ENCODE measurements around the gene AMBRA1.
A peak's percentile ranks its signal among the peaks of the same experiment; 100 is the strongest.

The AMBRA1 gene

DNA sequence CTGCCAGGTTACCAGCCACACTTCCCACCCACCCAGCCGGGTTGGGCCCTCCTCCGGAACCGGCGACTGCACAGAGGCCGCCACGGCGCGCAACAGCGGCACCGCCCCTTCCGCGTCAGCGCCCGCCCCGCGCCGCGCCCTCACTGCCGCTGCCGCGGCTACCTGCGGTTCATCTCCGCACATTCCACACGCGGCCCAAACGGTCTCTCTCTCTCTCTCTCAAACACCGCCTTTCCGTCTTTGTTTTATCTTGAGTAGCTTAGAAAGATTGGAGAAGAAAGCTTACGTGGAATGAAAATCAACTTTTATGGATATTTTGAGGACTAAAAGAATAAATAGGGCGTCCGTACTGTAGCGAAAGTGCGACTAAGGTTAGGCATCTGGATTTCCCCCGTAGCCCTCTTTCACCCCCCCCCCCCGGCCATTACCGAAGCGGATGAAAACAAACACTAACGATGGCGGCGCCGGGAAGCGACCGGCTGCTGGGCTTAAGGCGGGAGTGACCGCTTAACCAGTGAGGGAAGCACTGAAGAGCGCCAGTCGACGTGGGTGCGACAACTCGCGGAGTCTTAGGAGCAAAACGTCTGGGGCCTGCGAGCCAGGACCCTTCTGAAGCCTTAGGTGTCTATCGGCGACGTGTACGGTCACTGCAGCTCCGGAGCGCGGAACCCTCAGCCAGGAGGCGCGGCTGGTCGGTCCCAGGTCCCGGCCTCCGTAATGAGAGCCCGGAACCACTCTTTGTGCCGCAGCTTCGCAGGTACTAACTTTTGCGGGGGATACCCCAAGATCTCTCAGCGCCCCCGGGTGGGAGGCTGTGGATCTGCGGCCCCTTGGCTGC is 23.5 kb upstream of the AMBRA1 start, which contains the start of the genes ATG13 and HARBI1:
Gene ATG13, plus strand, starts transcription at position 420 of the 838 bp plus-strand sequence. CDS start 26,739 bp downstream, outside the sequence.
Gene HARBI1, minus strand, starts transcription at position 94 of the 838 bp plus-strand sequence. CDS start 990 bp downstream, outside the sequence.
- TF ChIP-seq, protein P1, sequence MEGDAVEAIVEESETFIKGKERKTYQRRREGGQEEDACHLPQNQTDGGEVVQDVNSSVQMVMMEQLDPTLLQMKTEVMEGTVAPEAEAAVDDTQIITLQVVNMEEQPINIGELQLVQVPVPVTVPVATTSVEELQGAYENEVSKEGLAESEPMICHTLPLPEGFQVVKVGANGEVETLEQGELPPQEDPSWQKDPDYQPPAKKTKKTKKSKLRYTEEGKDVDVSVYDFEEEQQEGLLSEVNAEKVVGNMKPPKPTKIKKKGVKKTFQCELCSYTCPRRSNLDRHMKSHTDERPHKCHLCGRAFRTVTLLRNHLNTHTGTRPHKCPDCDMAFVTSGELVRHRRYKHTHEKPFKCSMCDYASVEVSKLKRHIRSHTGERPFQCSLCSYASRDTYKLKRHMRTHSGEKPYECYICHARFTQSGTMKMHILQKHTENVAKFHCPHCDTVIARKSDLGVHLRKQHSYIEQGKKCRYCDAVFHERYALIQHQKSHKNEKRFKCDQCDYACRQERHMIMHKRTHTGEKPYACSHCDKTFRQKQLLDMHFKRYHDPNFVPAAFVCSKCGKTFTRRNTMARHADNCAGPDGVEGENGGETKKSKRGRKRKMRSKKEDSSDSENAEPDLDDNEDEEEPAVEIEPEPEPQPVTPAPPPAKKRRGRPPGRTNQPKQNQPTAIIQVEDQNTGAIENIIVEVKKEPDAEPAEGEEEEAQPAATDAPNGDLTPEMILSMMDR (conservative IDR thresholded peaks at IDR 0.05; ENCODE audit: low read depth, low read length), result peak; percentile 76
- Histone ChIP-seq H3K9ac (peak within 1 kb of the TSS; percentile 92), H2AFZ (ENCODE audit: low read depth) (peak within 1 kb of the TSS; percentile 76), H3K4me1 (ENCODE audit: low read depth, poor library complexity, severe bottlenecking) (peaks cover 25% of the 10 kb centered on the region), H3K36me3 (ENCODE audit: insufficient read depth) (no peaks in the 10 kb centered on the region), H3K79me2 (ENCODE audit: insufficient read depth, low read depth) (peaks cover 40% of the 10 kb centered on the region; the same call in 1 of the 2 replicates), H4K20me1 (ENCODE audit: insufficient read depth) (no peaks in the 10 kb centered on the region), H3K4me3 (IDR thresholded peaks at IDR 0.05; ENCODE audit: insufficient read depth, low read depth, low read length) (no peak within 1 kb of the TSS), H3K27me3 (ENCODE audit: insufficient read depth, low read depth) (no peaks in the 10 kb centered on the region), H3K27ac (peak within 1 kb of the TSS; percentile 88), H3K4me2 (peak within 1 kb of the TSS; percentile 86)

DNA sequence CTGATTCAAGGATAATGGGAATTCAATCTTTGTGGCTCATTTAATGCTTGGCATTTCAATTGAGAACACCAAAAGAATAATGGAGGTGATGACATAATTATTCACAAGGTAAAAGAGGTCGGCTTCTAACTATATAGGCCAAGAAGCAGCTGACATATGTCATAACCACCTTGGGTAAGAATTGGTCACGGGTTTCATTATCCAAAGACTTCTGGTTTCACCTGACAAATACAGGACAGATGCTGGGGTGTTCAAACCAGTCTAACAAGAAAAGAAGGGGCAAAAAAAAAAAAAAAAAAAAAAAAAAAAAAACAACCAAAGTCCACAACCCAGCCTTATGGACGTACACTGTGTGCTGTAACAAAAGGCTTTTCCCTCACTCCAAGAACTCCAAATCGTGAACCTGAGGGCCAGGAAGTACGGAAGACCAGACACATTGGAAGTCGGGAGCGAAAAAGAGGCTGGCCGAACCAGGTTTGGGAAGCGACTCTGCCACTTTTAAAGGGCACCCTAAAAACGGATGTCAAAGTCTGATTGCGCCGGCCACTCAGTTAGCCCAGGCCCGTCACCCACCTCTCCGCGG is 22.8 kb upstream of the AMBRA1 start:
- TF ChIP-seq, protein P1 (conservative IDR thresholded peaks at IDR 0.05; ENCODE audit: low read depth, low read length), result no peak
- peaks cover 38% of the 10 kb centered on the region; the same call in 1 of the 2 replicates for H3K79me2 ChIP-seq (ENCODE audit: insufficient read depth, low read depth)
- H3K4me1 ChIP-seq (ENCODE audit: low read depth, poor library complexity, severe bottlenecking), result peaks cover 25% of the 10 kb centered on the region
- peak overlapping the region; percentile 76 for H2AFZ ChIP-seq (ENCODE audit: low read depth)
- H3K27me3 ChIP-seq (ENCODE audit: insufficient read depth, low read depth), result no peaks in the 10 kb centered on the region
- no peak overlapping the region for H3K4me3 ChIP-seq (IDR thresholded peaks at IDR 0.05; ENCODE audit: insufficient read depth, low read depth, low read length)
- H3K36me3 ChIP-seq (ENCODE audit: insufficient read depth), result no peaks in the 10 kb centered on the region
- H3K9ac ChIP-seq, result peak overlapping the region; percentile 92
- peak overlapping the region; percentile 88 for H3K27ac ChIP-seq
- H4K20me1 ChIP-seq (ENCODE audit: insufficient read depth), result no peaks in the 10 kb centered on the region
- H3K4me2 ChIP-seq, result peak overlapping the region; percentile 86

DNA sequence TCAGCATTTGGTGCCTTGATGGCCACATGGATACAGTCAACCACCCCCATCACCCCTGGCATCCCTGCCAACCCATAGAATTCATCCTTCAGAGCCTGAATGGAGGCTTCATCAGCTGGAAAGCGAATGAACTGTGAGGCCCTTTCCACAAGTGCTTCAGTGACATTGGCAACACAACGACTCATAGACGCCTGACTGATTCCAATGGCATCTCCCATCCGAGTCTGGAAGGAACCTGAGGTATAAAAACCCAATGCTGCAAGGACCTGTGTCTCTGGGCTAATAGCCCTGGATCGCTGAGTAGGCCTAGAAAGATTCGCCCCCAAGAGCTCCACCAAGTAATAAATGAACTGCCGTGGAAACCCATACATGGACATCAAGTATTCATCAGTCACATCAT is 21.9 kb upstream of the AMBRA1 start:
- H3K79me2 ChIP-seq (ENCODE audit: insufficient read depth, low read depth), result peaks cover 29% of the 10 kb centered on the region; the same call in 1 of the 2 replicates
- no peak overlapping the region for H3K4me2 ChIP-seq
- peaks cover 23% of the 10 kb centered on the region for H3K4me1 ChIP-seq (ENCODE audit: low read depth, poor library complexity, severe bottlenecking)
- H3K27me3 ChIP-seq (ENCODE audit: insufficient read depth, low read depth), result no peaks in the 10 kb centered on the region
- no peak overlapping the region for H3K9ac ChIP-seq
- TF ChIP-seq, protein P1 (conservative IDR thresholded peaks at IDR 0.05; ENCODE audit: low read depth, low read length), result no peak
- H3K4me3 ChIP-seq (IDR thresholded peaks at IDR 0.05; ENCODE audit: insufficient read depth, low read depth, low read length), result no peak overlapping the region
- no peaks in the 10 kb centered on the region for H3K36me3 ChIP-seq (ENCODE audit: insufficient read depth)
- H4K20me1 ChIP-seq (ENCODE audit: insufficient read depth), result no peaks in the 10 kb centered on the region
- no peak overlapping the region for H3K27ac ChIP-seq
- H2AFZ ChIP-seq (ENCODE audit: low read depth), result no peak overlapping the region

DNA sequence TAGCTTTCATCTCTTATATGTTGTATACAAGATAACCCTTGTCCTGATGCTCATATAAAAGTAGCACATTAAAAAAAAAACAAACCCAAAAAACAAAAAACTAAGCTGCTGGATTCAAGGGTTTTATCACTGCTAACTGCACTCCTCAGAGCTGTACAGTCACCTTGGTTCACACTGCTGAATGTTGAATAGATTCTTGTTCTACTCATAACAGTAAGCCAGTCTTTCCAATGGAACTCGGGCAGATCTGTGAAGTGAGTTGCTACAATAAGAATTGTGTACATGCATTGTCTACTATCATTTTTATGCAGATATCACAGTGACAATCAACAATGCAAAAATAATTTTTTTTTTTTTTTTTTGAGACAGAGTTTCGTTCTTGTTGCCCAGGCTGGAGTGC is 18.5 kb upstream of the AMBRA1 start:
- no peaks in the 10 kb centered on the region for H4K20me1 ChIP-seq (ENCODE audit: insufficient read depth)
- no peak overlapping the region for H3K4me3 ChIP-seq (IDR thresholded peaks at IDR 0.05; ENCODE audit: insufficient read depth, low read depth, low read length)
- H3K4me1 ChIP-seq (ENCODE audit: low read depth, poor library complexity, severe bottlenecking), result peaks cover 6% of the 10 kb centered on the region
- no peak overlapping the region for H3K4me2 ChIP-seq
- no peak overlapping the region for H3K27ac ChIP-seq
- TF ChIP-seq, protein P1 (conservative IDR thresholded peaks at IDR 0.05; ENCODE audit: low read depth, low read length), result no peak
- H3K36me3 ChIP-seq (ENCODE audit: insufficient read depth), result no peaks in the 10 kb centered on the region
- H2AFZ ChIP-seq (ENCODE audit: low read depth), result no peak overlapping the region
- no peaks in the 10 kb centered on the region for H3K27me3 ChIP-seq (ENCODE audit: insufficient read depth, low read depth)
- H3K9ac ChIP-seq, result no peak overlapping the region
- no peaks in the 10 kb centered on the region for H3K79me2 ChIP-seq (ENCODE audit: insufficient read depth, low read depth)

Measured in KMS-11 (cell line).